Coronary artery (tissue), 2 donors: ENCODE measurements around the gene TRIM22.

Experiments
- DNase-seq: peaks from one replicate; pipeline ENCODE4 v3.0.0-alpha.2; 2017; ENCODE audit warnings: low spot score
- H3K27ac ChIP-seq, 2 donors: fragments of 200-600 bp; sonication (generic); one replicate each; pipeline ENCODE4 v1.5.1; 2016 to 2019
- H3K4me3 ChIP-seq: fragments of 200-600 bp; sonication (generic); 2 replicates; pipeline ENCODE4 v1.5.1; 2016; ENCODE audit warnings: mild to moderate bottlenecking, moderate library complexity
- TF ChIP-seq, protein P1 (sequence below): fragments of 200-600 bp; sonication (generic); IDR thresholded peaks from one replicate; pipeline ENCODE4 v1.5.1; 2019; ENCODE audit warnings: antibody characterized with exemption

TRIM22 gene

DNA sequence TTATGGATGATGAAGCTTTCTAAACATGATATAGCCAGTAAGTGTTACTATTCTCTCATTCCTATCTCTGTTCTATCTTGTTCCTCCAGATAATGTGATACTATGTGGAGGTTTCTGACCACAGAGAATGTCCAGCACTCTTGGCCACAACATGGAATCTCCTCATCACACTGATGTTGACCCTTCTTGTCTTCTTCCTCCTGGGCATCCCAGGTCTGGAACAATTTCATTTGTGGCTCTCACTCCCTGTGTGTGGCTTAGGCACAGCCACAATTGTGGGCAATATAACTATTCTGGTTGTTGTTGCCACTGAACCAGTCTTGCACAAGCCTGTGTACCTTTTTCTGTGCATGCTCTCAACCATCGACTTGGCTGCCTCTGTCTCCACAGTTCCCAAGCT, 36.8 kb downstream of the TRIM22 start:
- Histone ChIP-seq H3K27ac (no peak overlapping the region), H3K4me3 (no peak overlapping the region)
- TF ChIP-seq, protein P1, sequence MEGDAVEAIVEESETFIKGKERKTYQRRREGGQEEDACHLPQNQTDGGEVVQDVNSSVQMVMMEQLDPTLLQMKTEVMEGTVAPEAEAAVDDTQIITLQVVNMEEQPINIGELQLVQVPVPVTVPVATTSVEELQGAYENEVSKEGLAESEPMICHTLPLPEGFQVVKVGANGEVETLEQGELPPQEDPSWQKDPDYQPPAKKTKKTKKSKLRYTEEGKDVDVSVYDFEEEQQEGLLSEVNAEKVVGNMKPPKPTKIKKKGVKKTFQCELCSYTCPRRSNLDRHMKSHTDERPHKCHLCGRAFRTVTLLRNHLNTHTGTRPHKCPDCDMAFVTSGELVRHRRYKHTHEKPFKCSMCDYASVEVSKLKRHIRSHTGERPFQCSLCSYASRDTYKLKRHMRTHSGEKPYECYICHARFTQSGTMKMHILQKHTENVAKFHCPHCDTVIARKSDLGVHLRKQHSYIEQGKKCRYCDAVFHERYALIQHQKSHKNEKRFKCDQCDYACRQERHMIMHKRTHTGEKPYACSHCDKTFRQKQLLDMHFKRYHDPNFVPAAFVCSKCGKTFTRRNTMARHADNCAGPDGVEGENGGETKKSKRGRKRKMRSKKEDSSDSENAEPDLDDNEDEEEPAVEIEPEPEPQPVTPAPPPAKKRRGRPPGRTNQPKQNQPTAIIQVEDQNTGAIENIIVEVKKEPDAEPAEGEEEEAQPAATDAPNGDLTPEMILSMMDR = no peak
- no peak for DNase-seq

GRCh38 chr11:5727691-5728090, 38.1 kb downstream of the TRIM22 start:
- DNase-seq = no peak
- Histone ChIP-seq H3K4me3 (no peak overlapping the region), H3K27ac (no peak overlapping the region)
- TF ChIP-seq, protein P1 = no peak

DNA sequence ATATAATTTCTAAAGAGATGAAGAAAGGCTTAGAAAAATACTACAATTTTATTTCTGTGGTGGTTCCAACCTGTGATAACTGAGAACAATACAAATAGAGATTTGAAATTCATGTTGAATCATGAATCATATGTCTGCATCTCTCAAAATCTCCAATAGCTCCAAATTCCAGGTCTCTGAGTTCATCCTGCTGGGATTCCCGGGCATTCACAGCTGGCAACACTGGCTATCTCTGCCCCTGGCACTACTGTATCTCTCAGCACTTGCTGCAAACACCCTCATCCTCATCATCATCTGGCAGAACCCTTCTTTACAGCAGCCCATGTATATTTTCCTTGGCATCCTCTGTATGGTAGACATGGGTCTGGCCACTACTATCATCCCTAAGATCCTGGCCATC, 46.8 kb downstream of the TRIM22 start, which contains the start of gene OR56B1:
OR56B1 (plus strand) TSS at position 53 of the 400 bp plus-strand sequence; CDS start at position 122, 69 bp downstream.
- DNase-seq = no peak
- Histone ChIP-seq H3K4me3 (no peak within 1 kb of the TSS), H3K27ac (no peak within 1 kb of the TSS)
- TF ChIP-seq, protein P1 = no peak

DNA sequence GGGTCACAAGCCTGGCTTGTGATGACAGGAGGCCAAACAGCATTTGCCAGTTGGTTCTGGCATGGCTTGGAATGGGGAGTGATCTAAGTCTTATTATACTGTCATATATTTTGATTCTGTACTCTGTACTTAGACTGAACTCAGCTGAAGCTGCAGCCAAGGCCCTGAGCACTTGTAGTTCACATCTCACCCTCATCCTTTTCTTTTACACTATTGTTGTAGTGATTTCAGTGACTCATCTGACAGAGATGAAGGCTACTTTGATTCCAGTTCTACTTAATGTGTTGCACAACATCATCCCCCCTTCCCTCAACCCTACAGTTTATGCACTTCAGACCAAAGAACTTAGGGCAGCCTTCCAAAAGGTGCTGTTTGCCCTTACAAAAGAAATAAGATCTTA, 47.5 kb downstream of the TRIM22 start:
- TF ChIP-seq, protein P1 = no peak
- no peak overlapping the region for H3K27ac ChIP-seq

DNA sequence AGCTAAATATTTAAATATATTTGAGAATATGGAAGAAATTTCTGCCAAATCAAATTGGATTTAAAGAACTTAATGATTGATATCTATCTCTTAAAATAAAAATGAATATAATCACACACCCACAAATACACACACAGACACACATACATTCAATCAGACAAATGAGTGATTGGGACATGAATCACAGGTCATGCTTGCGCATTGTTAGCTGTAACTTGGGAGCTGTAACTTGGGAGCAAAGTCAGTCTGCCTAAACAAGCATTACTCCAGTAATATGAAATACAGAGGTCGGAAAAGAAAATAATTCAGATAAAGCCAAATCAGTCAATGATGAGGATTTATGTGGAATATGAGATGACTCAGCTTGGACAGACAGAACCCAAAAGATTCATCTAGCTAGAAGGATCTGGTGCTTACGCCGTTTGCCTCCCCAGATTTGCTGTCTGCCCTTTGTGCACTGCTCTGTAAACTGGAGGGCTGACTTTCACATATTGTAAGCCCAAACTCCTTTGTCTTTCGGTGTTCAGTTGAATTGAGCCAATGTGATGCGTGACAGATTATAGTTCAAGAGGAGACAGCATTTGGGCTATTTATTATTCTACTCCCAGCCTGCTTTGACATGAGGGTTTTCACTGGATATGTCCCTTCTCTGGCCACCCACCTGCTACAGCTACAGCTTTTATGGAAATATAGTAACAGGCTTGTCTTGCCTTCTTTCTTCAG, 48.2 kb downstream of the TRIM22 start:
- no peak overlapping the region for H3K4me3 ChIP-seq
- H3K27ac ChIP-seq = no peak overlapping the region
- TF ChIP-seq, protein P1 = no peak
- DNase-seq = no peak

More for the DNA sequence above, 47.5 kb downstream of the TRIM22 start:
- H3K4me3 ChIP-seq = no peak overlapping the region
- no peak for DNase-seq

GRCh38 chr11:5738431-5738830, 48.8 kb downstream of the TRIM22 start:
- TF ChIP-seq, protein P1 = no peak
- Histone ChIP-seq H3K4me3 (no peak overlapping the region), H3K27ac (no peak overlapping the region)
- no peak for DNase-seq

- TF ChIP-seq, protein P1 = no peak
- Histone ChIP-seq H3K27ac (no peak overlapping the region), H3K4me3 (no peak overlapping the region)
- no peak for DNase-seq
Measured at GRCh38 chr11:5746614-5747013, 57.0 kb downstream of the TRIM22 start.
